ENCODE data around the gene TTLL8. TPM values are rescaled to one million over a fixed set of nuclear protein-coding genes. Genes with fewer than 3 reads are reported as not detected.

Gene TTLL8
- total RNA-seq, 1 experiment from 2014 or later = not detected

DNA sequence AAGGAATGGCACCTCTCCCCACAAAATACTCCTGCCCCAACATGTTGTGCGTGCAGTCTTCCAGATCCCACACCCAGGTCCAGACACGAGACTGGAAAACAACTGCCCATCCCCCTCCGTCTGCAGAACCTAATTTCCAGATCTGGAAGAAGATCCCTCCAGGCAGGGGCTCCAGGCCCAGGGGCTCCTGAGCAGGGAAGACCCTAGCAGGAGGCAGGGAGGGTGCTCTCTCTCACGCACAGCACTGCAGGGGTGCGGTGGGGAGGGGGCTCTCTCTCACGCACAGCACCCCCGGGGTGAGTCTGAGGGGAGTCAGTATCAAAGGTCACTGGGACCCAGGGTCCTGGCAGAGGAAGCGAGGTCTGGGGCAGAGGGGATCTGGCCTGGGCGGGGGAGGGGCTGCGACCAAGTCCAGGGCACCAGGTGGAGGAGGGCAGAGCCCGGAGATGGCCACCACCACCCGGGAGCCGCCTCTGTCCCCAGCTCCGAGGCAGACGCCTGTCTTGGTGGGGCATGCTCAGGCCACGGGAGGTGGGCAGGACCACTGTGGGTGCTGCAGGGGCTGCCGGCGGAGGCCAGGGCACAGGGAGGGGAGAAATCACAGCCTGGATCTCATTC is 25.5 kb upstream of the TTLL8 start:
- CTCF ChIA-PET = no interaction called here
- H3K4me1 ChIP-seq (ENCODE audit: control insufficient read depth in 1 of 2, insufficient read depth in 2 of 2, low read length in 2 of 2) = peaks cover 0 to 10% of the 10 kb centered on the region in 2 experiments; a peak in 3 of 4 replicates
- POLR2A ChIA-PET = no interaction called here
- no peaks in the 10 kb centered on the region for H3K9me2 ChIP-seq (ENCODE audit: insufficient read depth)
- no peaks in the 10 kb centered on the region for H3K79me2 ChIP-seq (ENCODE audit: insufficient read depth, low read length)
- no peak overlapping the region for H2AFZ ChIP-seq (ENCODE audit: low read depth, low read length, poor library complexity, severe bottlenecking)
- ATAC-seq = no peak
- no peaks in the 10 kb centered on the region for H3K27me3 ChIP-seq (ENCODE audit: insufficient read depth, low read length)
- intact Hi-C loops (cut with micrococcal nuclease) = no loop called here
- no TSS peak for BruUV-seq (replicated peaks)
- TF ChIP-seq ZFX (IDR thresholded peaks at IDR 0.05) (no peak), ZNF274 (IDR thresholded peaks at IDR 0.05; ENCODE audit: low read depth, low read length) (no peak), FOSL1 (IDR thresholded peaks at IDR 0.05; ENCODE audit: low read depth) (no peak)
- TF ChIP-seq, protein P1, sequence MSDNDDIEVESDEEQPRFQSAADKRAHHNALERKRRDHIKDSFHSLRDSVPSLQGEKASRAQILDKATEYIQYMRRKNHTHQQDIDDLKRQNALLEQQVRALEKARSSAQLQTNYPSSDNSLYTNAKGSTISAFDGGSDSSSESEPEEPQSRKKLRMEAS (IDR thresholded peaks at IDR 0.05) = no peak
- RAD21 ChIA-PET (ENCODE audit: low non-redundant PET in 1 of 2, low total read pairs in 2 of 2, uncharacterized antibody in 2 of 2, unreplicated experiment in 2 of 2) = no interaction called here
- peaks cover 0 to 3% of the 10 kb centered on the region in 2 experiments; a peak in 1 of 4 replicates for H3K9me3 ChIP-seq (ENCODE audit: control insufficient read depth in 1 of 2, insufficient read depth in 1 of 2, low read depth in 1 of 2, low read length in 2 of 2)
- no peak overlapping the region for H3K4me3 ChIP-seq (replicated peaks in 1 of 2; ENCODE audit: low read depth in 1 of 2, low read length in 2 of 2)
- no peak overlapping the region for H3K9ac ChIP-seq (ENCODE audit: low read length)
- no peak for DNase-seq (ENCODE audit: low read depth, low spot score)
- H4K20me1 ChIP-seq (ENCODE audit: insufficient read depth) = no peaks in the 10 kb centered on the region
- no peaks in the 10 kb centered on the region for H3K36me3 ChIP-seq (ENCODE audit: control insufficient read depth in 1 of 2, insufficient read depth in 2 of 2, low read length in 2 of 2)
- no peak overlapping the region for H3K27ac ChIP-seq (ENCODE audit: low read depth, low read length)
- peak overlapping the region; percentile 28 for H3K4me2 ChIP-seq (ENCODE audit: low read length)

DNA sequence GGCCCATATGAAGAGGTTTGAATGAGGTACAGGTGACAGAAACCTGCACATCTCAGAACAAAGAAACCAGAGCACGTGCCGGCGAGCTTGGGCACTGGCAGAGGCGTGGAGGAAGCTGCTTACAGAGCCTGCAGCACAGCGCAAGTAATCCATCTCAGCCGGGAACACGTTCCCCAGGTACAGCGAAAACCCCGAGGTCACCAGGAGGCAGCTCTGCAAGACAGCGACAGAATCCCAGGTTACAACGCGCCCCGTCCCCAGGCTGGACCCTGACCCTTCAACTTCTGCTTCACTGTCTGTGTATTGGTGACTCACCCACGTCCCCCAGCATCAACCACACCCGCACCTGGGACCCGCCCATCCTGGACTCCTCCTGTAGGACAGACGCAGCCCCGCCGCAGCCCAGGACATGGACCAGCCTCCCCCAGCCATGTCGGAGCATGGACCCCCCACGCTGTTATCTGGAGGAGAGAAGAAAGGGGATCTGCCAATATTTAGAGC is 24.9 kb upstream of the TTLL8 start:
- peaks cover 0 to 10% of the 10 kb centered on the region in 2 experiments; a peak in 3 of 4 replicates for H3K4me1 ChIP-seq (ENCODE audit: control insufficient read depth in 1 of 2, insufficient read depth in 2 of 2, low read length in 2 of 2)
- RAD21 ChIA-PET (ENCODE audit: low non-redundant PET in 1 of 2, low total read pairs in 2 of 2, uncharacterized antibody in 2 of 2, unreplicated experiment in 2 of 2) = no interaction called here
- H3K36me3 ChIP-seq (ENCODE audit: control insufficient read depth in 1 of 2, insufficient read depth in 2 of 2, low read length in 2 of 2) = no peaks in the 10 kb centered on the region
- no peaks in the 10 kb centered on the region for H3K79me2 ChIP-seq (ENCODE audit: insufficient read depth, low read length)
- H3K4me3 ChIP-seq (replicated peaks in 1 of 2; ENCODE audit: low read depth in 1 of 2, low read length in 2 of 2) = no peak overlapping the region
- intact Hi-C loops (cut with micrococcal nuclease) = no loop called here
- H3K4me2 ChIP-seq (ENCODE audit: low read length) = peak overlapping the region; percentile 28
- no peaks in the 10 kb centered on the region for H3K9me2 ChIP-seq (ENCODE audit: insufficient read depth)
- no peak for DNase-seq (ENCODE audit: low read depth, low spot score)
- POLR2A ChIA-PET = no interaction called here
- no TSS peak for BruUV-seq (replicated peaks)
- no peak overlapping the region for H3K27ac ChIP-seq (ENCODE audit: low read depth, low read length)
- no peak overlapping the region for H2AFZ ChIP-seq (ENCODE audit: low read depth, low read length, poor library complexity, severe bottlenecking)
- no peak overlapping the region for H3K9ac ChIP-seq (ENCODE audit: low read length)
- peaks cover 0 to 3% of the 10 kb centered on the region in 2 experiments; a peak in 1 of 4 replicates for H3K9me3 ChIP-seq (ENCODE audit: control insufficient read depth in 1 of 2, insufficient read depth in 1 of 2, low read depth in 1 of 2, low read length in 2 of 2)
- CTCF ChIA-PET = no interaction called here
- TF ChIP-seq RAD21 (IDR thresholded peaks at IDR 0.05; ENCODE audit: low read depth) = no peak
- TF ChIP-seq SP1 (IDR thresholded peaks at IDR 0.05; ENCODE audit: low read depth) = no peak
- no peak for TF ChIP-seq YY1 (IDR thresholded peaks at IDR 0.05; ENCODE audit: extremely low read depth, insufficient replicate concordance, low read depth, low read length)
- TF ChIP-seq CBX3 (IDR thresholded peaks at IDR 0.05; ENCODE audit: low read depth) = no peak
- no peak for TF ChIP-seq FOSL1 (IDR thresholded peaks at IDR 0.05; ENCODE audit: low read depth)
- TF ChIP-seq, protein P2, sequence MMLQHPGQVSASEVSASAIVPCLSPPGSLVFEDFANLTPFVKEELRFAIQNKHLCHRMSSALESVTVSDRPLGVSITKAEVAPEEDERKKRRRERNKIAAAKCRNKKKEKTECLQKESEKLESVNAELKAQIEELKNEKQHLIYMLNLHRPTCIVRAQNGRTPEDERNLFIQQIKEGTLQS (IDR thresholded peaks at IDR 0.05) = no peak
- no peak for TF ChIP-seq SRF (IDR thresholded peaks at IDR 0.05; ENCODE audit: low read depth)
- TF ChIP-seq EZH2 (IDR thresholded peaks at IDR 0.05) = no peak
- TF ChIP-seq SIN3A (IDR thresholded peaks at IDR 0.05; ENCODE audit: low read depth) = no peak
- TF ChIP-seq POLR2A (IDR thresholded peaks at IDR 0.05; ENCODE audit: borderline replicate concordance, extremely low read depth, insufficient read depth, insufficient read length) = no peak
- TF ChIP-seq TCF7L2 (IDR thresholded peaks at IDR 0.05; ENCODE audit: borderline replicate concordance, extremely low read depth, insufficient read depth, insufficient read length) = no peak
- no peak for TF ChIP-seq POLR2AphosphoS5 (IDR thresholded peaks at IDR 0.05; ENCODE audit: low read depth, low read length)
- no peak for TF ChIP-seq CEBPB (IDR thresholded peaks at IDR 0.05; ENCODE audit: low read depth)
- H3K27me3 ChIP-seq (ENCODE audit: insufficient read depth, low read length) = no peaks in the 10 kb centered on the region
- ATAC-seq = no peak; the same call in 1 of the 2 replicates
- H4K20me1 ChIP-seq (ENCODE audit: insufficient read depth) = no peaks in the 10 kb centered on the region

All from HCT116 (cell line).